Activated CD8-positive, alpha-beta memory T cell treated with anti-CD3 and anti-CD28 coated beads, Interleukin-2, amount 50 U/mL, for 1 hour (primary cell): ENCODE measurements around the gene RPS5.
"Not testable (repeated sequence)": the region's sequence is repeated elsewhere in the genome, so short reads cannot be mapped to it uniquely, and the experiment has no call there.

Source experiments
- DNase-seq: peaks from one replicate; pipeline ENCODE4 v3.0.0-alpha.2; 2020; ENCODE audit errors: extremely low read depth

The RPS5 gene

DNA sequence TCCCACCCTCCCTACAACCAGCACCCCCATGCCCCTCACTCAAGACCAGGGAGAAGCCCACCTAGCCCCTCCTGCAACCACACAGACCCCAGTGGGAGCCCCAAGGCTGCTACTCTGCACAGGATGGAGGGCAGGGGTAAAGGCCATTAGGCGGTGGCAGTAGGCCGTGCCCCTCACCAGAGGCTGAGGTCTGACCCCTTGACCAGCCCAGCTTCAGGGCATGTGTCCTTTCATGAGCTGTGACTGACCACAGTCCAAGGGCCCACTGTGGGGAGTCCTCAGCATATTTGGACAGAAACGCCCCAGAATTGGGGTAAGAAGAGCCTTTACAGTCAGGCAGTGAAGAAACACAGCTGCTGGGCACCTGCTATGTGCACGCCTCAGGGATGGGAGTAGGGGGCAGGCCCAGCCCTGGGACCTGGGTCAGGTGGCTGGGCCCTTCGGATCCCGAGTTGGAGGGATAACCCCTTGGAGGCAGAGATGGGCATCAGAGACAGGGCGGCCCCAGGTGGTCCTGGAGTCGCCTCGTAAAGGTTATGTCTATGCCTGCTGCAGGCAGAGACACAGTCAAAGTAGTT lies 1.7 kb upstream of the RPS5 start:
- no peak for DNase-seq

DNA sequence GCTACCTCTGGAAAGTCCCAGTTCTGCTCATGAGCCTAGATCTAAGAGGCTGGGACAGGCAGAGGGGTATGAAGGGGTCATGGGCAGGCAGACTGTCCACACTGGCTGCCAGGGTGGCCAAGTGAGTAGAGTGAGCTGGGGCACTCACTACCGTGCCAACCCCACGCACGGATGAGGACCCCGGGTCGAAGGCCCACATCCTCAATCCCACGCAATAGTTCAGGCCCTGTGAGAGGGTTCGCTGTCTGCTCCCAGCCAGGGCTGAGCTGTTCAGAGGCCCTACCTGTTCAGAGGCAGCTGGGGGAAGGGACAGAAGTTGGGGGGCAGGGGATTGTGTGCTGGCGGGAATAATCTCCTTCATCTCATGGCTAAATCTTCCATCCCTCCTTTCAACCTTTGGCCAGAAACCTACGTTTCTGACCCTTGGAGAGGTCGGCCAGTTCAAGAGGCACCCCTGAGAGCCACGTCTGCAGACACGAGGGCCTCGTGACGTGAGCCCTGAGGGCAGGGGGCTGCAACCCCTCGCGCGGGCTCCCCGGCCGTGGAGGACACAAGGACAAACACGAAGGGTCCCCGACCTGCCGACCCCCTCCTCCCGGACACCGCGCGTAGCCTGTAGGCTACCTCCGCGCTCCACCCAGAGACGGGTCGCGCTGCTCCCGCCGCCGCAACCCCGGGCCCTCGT lies 1.0 kb upstream of the RPS5 start:
- DNase-seq, result no peak

DNA sequence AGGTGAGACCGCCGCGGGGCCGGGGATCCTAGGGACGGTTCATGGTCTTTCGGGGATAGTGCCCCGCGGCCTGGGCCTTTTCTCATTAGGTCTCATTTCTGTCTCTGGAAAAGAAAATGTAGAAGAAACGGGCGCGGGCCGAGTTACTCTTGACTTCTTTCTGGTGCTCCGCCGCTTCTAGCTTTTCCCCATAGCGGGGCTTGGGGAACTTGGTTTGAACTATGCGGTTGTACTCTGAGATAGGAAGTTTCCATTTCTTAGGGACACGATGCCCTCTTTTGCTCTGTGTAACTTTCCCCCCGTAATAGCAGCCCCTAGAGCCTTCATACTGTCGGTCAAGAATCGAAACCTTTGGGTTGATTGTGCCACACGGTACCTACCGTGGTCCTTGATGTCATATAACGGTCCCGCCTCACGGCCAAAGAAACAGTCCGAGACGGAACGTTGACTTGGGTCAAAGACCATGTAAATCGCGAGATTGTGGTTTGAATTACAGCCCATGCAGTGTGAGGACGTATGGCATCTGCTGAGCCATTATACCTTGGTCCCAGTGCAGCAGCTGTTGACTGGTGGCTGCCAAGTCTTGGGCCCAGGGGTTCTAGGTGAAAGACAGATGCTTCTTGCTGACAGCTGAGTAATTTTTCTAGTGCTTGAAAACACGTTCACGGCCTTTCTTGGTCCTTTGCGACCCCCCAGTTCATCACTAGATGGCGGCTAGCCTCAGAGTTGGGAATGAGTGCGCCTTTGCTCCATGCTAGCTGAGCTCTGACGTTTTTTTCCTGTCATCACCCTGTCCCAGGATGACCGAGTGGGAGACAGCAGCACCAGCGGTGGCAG lies 487 bp downstream of the RPS5 start:
- DNase-seq, result no peak

DNA sequence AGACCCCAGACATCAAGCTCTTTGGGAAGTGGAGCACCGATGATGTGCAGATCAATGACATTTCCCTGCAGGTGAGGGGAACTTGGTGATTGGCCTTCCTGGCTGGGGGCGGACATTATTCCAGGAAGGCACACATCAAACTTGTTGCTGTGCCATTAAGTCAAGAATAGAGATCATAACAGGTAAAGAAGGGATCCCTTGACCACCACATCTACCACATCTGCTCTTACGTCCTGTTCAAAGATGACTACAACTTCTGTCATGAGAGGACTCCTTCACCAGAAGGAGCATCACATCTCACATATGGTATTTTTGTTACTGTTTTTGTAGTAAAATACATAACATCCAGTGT lies 1.1 kb downstream of the RPS5 start:
- no peak for DNase-seq

DNA sequence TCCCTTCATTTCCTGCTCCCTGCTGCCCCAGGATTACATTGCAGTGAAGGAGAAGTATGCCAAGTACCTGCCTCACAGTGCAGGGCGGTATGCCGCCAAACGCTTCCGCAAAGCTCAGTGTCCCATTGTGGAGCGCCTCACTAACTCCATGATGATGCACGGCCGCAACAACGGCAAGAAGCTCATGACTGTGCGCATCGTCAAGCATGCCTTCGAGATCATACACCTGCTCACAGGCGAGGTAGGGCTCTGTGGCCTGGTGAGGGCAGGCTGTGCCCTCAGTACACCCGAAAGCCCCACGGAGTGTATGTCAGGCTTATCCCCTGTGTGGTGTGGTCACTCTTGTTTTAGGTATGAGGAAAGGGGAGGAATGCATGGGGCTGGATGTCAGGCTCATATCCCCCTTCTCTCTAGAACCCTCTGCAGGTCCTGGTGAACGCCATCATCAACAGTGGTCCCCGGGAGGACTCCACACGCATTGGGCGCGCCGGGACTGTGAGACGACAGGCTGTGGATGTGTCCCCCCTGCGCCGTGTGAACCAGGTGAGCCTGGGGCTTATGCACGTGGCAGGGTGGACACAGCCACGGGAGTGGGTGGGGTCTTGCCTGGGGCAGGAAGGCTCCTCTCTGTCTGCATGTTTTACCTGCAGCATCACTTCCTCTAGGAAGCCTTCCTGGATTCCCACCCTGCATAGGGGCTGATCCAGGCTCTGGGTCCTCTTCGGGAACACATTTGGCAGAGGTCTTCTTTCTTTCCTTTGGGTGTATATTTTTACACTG lies 6.1 kb downstream of the RPS5 start:
- no peak for DNase-seq

DNA sequence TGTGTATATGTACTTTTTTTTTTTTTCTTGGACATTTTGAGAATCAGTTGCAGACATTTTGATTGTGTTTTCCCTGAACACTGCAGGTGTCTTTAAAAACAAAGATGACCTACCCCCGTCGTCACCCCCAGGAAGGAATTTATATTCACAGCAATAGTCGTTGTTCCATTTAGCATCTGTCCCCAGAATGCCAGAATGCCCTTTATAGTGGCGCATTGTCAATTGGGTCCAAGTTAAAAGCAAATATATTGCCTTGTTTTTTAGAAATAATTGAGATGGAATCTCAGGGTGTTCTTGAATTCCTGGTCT lies 6.6 kb downstream of the RPS5 start:
- no peak for DNase-seq

DNA sequence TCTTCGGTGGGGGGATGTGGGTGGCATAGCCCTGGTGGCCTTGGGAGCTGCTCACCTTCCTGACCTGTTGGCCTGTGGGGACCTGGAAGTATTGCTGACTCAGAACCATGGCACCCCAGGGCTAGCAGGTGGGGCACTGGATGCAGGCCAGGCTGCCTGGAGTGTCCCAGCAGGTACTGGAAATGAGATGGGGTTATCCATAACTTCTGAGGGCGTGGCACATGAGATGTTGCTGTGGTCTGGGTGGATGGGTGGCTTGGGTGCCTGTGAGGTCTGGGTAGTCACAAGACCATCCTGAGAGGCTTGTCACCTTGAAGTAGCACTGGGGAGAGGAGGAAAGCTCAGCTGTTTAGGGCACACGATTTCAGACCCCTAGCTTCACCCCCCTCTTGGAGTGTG lies 7.8 kb downstream of the RPS5 start:
- no peak for DNase-seq

DNA sequence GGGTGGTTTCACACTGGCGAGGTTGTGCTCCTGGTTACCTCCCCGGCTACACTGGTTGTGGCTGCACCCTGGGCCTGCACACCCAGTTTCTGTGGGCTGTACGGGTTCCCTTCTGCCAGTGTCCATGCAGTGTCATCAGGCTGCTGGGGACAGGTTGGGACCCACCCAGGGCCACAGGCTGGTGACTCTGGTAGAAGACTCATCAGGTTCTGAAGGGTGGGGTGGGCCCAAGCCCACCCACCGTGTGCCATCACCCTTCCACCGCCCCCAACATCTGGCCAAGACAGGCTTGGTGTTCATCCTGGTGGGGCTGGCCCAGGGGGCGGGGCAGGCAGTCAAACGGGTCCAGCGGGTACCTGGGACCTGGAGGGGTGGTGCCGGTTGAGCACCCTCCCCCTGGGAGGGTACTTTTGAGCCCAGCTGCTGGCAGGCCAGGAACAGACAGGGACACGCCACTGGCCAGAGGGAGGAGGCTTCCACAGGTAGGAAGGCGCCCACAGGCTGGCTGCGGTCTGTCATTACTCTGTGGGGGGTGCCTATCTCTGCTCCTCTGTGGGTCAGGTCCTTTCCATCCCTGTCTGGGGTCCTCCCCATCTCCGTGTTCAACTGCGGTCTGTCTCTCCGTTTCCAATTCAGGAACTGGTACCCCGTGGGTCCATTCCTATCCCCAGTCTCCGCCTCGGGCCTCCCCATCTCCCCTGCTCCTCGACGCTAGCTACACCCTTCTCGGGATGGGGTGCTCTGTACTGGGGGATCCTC lies 8.3 kb downstream of the RPS5 start, which contains the start of gene RNF225:
TSS of gene RNF225 (plus strand) at position 437 of the 759 bp plus-strand sequence. CDS start 434 bp downstream, outside the sequence.
- DNase-seq, result no peak

DNA sequence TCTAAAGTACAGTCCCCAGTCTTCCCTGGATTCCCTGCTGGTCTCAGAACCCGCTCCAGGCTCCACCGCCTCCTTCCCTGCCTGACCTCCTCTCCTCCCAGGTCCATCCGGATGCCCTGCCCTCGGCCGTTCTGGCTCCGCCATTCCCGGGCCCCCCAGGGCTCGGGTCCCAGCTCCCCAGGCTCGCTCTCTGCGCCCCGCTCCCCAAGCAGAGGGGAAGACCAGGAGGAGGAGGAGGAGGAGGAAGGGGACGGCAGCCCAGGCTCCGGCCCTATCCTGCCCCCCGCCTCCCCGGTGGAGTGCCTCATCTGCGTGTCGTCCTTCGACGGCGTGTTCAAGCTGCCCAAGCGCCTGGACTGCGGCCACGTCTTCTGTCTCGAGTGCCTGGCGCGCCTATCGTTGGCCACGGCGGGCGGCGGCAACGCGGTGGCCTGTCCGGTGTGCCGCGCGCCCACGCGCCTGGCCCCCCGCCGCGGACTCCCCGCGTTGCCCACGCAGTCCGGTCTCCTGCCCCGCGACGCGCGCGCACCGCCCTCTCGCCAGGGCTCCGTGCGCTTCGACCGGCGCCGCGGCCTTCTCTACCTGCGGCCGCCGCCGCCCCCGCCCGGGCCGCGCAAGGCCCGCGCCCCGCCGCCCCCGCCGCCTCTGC lies 9.0 kb downstream of the RPS5 start:
- no peak for DNase-seq

DNA sequence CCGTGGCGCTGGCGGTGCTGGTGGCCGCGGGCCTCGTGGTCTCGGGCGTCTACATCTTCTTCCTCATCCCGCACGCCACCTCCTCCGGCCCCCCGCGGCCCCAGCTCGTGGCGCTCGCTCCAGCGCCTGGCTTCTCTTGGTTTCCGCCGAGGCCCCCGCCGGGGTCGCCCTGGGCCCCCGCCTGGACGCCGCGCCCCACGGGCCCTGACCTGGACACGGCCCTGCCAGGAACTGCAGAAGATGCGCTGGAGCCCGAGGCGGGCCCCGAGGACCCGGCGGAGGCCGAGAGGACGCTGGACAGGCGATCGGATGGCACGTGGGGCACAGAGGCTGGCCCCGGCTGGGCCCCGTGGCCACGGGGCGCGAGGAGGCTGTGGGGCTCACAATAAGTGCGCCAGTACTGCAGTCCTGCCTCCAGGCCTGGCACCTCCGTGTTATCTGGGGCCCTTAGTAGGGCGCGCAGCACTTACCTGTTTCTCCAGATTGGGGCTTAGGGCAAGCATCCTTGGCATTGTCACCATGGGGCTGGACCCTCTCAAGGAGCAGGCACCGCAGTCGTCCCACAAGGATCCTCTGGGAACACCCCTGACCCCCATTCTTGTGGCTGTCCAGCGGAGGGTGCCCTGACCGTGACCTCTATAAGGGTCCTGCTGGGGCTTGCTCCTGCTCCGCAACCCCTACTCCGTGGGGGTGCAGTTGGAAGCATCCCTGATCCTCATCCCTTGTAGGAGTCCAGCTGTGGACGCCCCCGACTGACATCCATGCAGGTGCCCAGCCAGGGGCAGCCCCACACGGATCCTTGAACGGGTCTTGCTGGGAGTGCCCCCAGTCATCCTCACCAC lies 9.8 kb downstream of the RPS5 start:
- DNase-seq, result no peak

DNA sequence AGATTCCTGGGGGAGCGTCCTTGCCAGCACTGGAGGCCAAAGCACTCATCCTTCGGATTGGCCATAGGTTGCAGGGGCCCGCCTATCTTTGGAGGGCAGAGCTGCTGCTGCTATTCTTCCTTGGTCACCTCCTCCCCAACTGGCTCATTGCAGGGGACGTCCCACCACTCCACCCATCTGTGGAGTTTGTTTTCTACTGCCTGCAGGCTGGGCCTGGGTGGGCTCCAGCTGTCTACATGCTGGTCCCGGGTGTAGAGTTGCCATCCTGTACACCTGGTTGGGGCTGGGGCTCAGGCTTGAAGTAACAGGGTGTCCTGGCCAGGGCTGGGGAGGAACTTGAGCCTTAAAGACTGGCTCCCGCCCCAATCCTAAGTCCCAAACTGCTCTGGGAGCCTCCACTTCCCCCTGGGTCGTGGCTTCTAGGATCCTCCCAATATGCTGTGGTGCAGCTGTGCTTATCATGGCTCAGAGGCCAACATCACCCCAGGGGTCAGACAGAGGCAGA lies 10.5 kb downstream of the RPS5 start:
- no peak for DNase-seq

DNA sequence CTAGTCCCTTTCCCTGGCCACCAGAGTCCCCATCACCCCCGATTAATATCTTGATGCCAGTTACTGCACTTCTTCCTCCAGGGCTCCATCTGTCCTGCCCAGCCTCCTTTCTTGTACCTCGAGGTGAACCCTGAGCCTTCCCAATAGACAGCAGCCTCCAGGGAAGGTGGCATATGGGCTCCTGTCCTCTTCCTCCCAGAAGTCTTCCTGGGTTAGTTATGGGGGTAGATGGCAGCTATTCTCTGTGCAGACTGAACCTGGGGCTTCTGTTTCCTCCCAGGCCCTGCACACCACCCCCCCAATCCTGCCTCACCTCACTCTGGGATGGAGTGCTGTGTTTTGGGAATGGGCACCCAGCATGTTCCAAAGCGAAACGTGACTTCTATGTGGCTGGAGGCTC lies 11.0 kb downstream of the RPS5 start:
- no peak for DNase-seq

DNA sequence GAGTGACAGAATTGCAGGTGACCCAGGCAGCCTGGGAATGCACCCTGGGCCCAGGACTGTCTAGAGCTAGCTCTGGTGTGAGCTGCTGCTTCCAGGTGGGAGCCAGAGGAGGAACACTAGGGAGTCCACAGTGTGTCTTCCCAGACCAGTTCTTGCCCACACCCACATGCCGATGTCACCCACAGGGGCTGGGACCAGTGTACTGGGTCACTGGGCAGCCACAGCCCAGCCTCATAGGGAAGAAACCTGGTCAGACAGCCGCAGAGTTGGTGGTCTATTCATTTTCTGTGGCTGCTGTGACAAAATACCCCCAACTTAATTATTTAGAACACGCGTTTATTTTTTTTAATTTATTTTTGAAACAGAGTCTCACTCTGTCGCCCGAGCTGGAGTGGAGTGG lies 11.5 kb downstream of the RPS5 start:
- DNase-seq, result no peak

DNA sequence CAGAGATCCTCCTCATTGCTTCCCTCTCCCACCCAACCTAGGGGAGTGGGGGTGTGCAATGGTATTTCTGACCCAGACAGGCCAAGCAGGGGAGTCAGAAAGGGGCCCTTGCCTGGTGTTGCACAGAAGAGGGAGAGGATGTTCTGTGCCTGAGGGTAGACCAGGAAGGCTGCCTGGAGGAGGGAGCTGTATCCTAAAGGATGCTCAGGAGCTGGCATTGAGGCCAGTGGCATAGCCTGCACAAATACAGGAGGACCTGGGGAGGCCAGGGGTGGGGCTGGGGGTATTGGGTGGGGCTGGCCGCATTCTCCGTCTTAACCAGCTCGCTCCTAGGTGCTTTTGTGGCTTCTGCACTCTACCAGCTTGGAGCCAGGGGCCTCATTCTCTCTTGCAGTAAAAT lies 12.8 kb downstream of the RPS5 start:
- no peak for DNase-seq

DNA sequence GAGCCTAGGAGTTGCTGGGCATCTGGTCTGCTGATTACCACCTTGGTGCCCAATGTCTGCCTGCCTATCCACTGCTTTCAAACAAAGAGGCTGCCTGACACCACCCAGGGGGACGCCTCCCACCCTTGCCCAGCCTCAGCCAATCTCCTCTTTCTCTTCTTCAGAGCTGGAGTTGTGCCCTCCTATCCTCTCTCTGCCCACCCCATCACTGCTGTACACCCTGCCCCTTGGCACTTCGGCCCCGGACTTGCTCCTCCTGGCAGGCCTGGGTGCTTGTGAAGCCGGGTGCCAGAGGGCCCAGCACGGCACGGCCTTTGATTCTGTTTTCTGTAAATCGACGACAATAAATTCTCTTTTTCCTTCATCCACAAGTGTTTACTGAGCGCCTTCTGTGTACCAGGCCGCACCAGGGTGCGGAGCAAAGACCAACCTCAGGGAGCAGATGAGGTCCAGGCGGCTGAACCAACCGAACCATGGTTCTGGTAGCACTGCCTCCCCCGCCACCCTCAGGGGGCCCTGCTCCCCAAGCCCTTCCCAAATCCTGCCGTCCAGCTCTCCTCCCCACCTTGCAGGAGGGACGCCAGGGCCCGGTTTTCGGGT lies 13.3 kb downstream of the RPS5 start:
- no peak for DNase-seq

DNA sequence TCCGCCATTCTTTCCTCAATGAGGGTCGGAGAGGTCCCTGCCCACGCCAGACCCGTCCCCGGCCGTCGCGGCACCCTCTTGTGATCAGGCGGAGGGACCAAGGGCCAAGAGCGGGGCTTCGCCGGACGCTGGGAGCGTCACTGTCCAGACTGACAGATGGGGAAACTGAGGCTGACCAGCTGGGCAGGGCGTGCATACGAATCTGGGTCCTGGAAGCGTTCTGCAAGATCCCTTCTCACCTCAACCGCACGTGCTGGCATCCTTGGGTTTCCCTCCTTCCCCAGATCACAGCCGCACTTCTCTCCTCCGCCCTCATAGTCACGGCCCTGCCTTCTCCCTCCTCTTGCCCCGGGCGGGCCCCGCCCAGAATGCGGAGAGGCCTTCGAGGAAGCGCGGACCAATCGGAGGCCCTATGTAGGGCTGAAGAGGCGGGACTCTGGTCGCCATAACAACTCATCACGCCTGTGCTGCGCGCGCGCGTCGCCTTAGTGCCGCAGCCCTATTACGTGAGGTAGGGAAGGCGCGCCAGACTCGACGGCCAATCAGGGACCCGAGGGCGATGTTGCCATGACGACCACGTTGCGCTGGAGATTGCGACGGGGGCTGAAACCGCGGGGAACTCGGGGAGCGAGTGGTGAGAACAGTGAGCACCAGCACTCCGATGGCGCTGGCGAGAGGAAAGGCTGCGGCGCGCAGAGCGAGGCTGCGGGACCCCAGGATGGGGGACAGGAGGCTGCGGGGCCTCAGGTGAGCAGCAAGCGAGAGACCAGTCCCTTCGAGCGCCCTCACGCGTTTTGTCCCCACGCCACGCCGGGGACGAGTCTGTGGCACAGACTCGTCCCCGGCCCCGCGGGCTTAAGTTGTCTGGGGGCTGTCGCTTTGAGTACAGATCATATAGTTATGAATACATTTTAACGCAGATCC lies 14.1 kb downstream of the RPS5 start:
- peak; percentile 99 for DNase-seq

DNA sequence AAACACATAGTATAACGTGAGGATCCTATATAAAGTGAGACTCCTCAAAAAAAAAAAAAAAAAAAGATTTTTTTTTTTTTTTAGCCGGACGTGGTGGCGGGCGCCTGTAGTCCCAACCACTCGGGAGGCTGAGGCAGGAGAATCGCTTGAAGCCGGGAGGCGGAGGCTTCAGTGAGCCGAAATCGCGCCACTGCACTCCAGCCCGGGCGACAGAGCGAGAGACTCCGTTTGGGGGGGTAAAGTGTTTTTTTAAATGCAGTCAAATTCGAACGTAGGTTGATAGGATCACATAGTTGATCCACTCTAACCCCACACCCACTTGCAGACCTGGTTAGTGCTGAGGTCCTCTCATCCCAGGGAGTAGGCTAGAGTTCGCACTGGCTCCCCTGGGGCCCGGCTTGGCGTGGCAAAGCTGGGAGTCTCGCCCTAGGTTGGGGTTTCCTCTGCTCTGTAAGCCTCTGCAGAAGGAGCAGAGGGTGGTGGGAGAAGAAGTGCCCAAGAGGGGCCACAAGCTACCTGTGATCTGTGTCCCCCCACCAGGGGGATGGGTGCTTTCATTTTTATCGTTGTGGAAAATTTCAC lies 14.9 kb downstream of the RPS5 start:
- DNase-seq, result no peak

DNA sequence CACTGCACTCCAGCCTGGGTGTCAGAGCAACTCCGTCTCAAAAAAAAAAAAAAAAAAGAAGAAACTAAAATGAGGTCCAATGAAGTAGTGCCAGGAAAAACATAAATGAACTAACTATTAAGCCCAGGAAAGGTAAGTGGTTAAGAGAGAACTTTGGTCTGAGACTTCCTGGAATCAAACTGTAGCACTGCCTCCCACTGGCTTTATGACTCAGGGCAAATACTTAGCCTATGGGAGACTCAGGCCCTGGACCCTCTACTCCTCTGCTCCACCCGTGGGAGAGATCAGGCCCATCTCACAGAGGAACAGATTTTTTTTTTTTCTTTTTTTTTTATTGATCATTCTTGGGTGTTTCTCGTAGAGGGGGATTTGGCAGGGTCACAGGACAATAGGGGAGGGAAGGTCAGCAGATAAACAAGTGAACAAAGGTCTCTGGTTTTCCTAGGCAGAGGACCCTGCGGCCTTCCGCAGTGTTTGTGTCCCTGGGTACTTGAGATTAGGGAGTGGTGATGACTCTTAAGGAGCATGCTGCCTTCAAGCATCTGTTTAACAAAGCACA lies 16.9 kb downstream of the RPS5 start:
- DNase-seq, result not testable (repeated sequence)
